HG02938 (cell line): ENCODE data around the gene GOLGA6L10.
A peak's percentile ranks its signal among the peaks of the same experiment; 100 is the strongest.
"Not testable (repeated sequence)": the region's sequence is repeated elsewhere in the genome, so short reads cannot be mapped to it uniquely, and the experiment has no call there.

ENCODE experiments used
- ATAC-seq: cut with Tn5 transposase; IDR thresholded peaks from one replicate; pipeline ENCODE4 v1.9.1; 2021; ENCODE audit warnings: mild to moderate bottlenecking, moderate library complexity; ENCODE audit not compliant: unreplicated experiment

Gene GOLGA6L10

GRCh38 chr15:82344421-82344820, 4.9 kb downstream of the GOLGA6L10 start:
- not testable (repeated sequence) for ATAC-seq

- not testable (repeated sequence) for ATAC-seq
These were observed 5.4 kb downstream of the GOLGA6L10 start for GRCh38 chr15:82343851-82344250.

- ATAC-seq, result not testable (repeated sequence)
These were observed 6.5 kb downstream of the GOLGA6L10 start for GRCh38 chr15:82342632-82343374.

- not testable (repeated sequence) for ATAC-seq
These were observed 10.7 kb downstream of the GOLGA6L10 start for GRCh38 chr15:82338573-82338972.

GRCh38 chr15:82338053-82338452, 11.2 kb downstream of the GOLGA6L10 start:
- ATAC-seq, result not testable (repeated sequence)

GRCh38 chr15:82337051-82337450, 12.2 kb downstream of the GOLGA6L10 start:
- not testable (repeated sequence) for ATAC-seq

- ATAC-seq, result not testable (repeated sequence)
These were observed 13.1 kb downstream of the GOLGA6L10 start for GRCh38 chr15:82336180-82336647.

GRCh38 chr15:82335006-82335405, 14.3 kb downstream of the GOLGA6L10 start:
- not testable (repeated sequence) for ATAC-seq

- not testable (repeated sequence) for ATAC-seq
These were observed 14.7 kb downstream of the GOLGA6L10 start for GRCh38 chr15:82334554-82334932.

GRCh38 chr15:82333603-82334553, 15.4 kb downstream of the GOLGA6L10 start:
- not testable (repeated sequence) for ATAC-seq

GRCh38 chr15:82332711-82333602, 16.3 kb downstream of the GOLGA6L10 start:
- not testable (repeated sequence) for ATAC-seq

- peak; percentile 53 for ATAC-seq
These were observed 17.5 kb downstream of the GOLGA6L10 start for GRCh38 chr15:82331576-82332304.

- ATAC-seq, result not testable (repeated sequence)
These were observed 18.4 kb downstream of the GOLGA6L10 start for GRCh38 chr15:82330921-82331320.

GRCh38 chr15:82329039-82329438, 20.2 kb downstream of the GOLGA6L10 start:
- not testable (repeated sequence) for ATAC-seq

- ATAC-seq, result not testable (repeated sequence)
These were observed 21.9 kb downstream of the GOLGA6L10 start for GRCh38 chr15:82327372-82327771.

- not testable (repeated sequence) for ATAC-seq
These were observed 22.4 kb downstream of the GOLGA6L10 start for GRCh38 chr15:82326896-82327295.

- ATAC-seq, result not testable (repeated sequence)
These were observed 23.6 kb downstream of the GOLGA6L10 start for GRCh38 chr15:82325646-82326045.

GRCh38 chr15:82324831-82325230, 24.4 kb downstream of the GOLGA6L10 start:
- not testable (repeated sequence) for ATAC-seq

- ATAC-seq, result not testable (repeated sequence)
These were observed 26.8 kb downstream of the GOLGA6L10 start for GRCh38 chr15:82322488-82322887.

- ATAC-seq, result not testable (repeated sequence)
These were observed 28.4 kb downstream of the GOLGA6L10 start for GRCh38 chr15:82320861-82321260.
